Glomerular visceral epithelial cell (primary cell): ENCODE results near the gene ACP4.
"Not testable (repeated sequence)": the region's sequence is repeated elsewhere in the genome, so short reads cannot be mapped to it uniquely, and the experiment has no call there.

Experiments used
- DNase-seq: peaks from one replicate; pipeline ENCODE4 v3.0.0-alpha.2; 2016; ENCODE audit errors: extremely low spot score

Gene ACP4, protein sequence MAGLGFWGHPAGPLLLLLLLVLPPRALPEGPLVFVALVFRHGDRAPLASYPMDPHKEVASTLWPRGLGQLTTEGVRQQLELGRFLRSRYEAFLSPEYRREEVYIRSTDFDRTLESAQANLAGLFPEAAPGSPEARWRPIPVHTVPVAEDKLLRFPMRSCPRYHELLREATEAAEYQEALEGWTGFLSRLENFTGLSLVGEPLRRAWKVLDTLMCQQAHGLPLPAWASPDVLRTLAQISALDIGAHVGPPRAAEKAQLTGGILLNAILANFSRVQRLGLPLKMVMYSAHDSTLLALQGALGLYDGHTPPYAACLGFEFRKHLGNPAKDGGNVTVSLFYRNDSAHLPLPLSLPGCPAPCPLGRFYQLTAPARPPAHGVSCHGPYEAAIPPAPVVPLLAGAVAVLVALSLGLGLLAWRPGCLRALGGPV

DNA sequence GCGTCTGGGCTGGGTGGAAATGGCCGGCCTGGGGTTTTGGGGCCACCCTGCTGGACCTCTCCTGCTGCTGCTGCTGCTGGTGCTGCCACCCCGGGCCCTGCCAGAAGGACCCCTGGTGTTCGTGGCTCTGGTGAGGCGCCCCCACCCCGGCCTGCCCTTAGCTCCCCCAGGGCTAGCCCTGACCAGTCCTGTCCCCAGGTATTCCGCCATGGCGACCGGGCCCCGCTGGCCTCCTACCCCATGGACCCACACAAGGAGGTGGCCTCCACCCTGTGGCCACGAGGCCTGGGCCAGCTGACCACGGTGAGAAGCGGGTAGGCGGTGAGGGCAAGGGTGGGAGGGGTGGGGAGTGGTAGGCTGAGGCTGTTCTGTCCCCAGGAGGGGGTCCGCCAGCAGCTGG lies at the start of gene ACP4:
Gene ACP4, plus strand, starts transcription at position 20 of the 400 bp plus-strand sequence. Its CDS starts 0 bp downstream, at position 20.
- DNase-seq, result no peak

DNA sequence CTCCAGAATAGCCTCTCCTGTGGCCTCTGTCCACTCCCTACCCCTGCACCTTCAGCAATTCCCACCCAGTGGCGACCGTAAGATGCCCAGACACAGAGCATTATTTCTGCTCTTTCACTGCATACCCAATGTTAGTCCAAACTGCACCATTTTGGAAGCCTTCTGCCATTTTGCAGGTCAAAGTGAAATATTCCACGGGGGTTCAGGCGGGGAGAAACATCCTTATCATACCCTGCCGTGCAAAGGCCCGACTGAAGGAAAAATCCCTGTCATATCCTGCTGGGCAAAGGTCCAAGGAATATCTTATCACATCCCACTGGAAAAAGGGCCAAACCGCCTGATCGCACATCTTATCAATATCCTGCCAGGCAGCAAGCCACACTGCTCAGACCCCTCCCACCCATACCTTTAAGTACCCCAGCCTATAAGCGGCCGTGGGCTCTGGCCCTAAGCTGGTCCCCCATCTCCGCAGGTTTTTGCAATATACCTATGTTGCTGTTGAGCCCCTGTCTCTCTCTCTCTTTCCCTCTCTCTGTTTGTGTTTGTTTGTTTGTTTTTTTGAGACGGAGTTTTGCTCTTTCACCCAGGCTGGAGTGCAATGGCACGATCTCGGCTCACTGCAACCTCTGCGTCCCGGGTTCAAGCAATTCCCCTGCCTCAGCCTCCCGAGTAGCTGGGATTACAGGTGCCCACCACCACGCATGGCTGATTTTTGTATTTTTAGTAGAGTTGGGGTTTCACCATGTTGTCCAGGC lies 48.9 kb upstream of the ACP4 start:
- no peak for DNase-seq

DNA sequence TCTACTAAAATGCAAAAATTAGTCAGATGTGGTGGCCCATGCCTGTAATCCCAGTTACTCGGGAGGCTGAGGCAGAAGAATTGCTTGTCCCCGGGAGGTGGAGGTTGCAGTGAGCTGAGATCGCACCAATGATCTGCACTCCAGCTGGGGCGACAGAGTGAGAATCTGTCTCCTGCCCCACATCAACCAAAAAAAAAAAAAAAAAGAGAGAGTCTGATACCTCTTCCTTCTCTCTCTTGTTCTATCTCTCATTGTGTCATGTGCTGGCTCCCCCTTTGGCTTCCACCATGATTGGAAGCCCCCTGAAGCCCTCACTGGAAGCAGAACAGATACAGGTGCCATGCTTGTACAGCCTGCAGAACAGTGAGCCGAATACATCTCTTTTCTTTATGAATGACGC lies 46.7 kb upstream of the ACP4 start:
- DNase-seq, result no peak

DNA sequence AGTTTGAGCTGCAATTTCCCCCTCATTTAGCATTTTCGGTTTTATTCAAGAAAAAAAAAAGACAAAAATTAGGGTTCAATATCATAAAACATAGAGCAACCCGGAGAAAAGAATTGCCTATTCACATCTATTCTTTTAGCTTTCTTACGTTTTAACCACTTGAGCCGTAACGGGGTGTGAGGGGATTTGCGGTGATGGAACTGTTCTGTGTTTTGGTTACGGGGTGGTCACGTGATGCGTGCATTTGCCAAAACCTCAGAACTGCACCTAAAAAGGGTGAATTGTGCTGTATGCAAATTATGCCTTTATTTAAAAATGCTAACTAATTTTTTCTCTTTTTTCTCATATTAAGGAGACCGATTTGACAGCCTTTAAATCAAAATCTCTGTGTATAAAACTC lies 45.0 kb upstream of the ACP4 start:
- DNase-seq, result no peak

DNA sequence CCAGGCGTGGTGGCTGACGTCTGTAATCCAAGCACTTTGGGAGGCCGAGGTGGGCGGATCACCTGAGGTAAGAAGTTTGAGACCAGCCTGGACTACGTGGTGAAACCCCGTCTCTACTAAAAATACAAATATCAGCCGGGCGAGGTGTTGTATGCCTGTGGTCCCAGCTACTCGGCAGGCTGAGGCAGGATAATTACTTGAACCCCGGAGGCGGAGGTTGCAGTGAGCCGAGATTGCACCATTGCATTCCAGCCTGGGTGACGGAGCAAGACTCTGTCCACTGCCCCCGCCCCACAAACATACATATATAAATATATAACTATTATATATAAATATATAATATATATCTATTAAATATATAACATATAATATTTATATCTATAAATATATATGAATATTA lies 43.1 kb upstream of the ACP4 start:
- DNase-seq, result not testable (repeated sequence)

DNA sequence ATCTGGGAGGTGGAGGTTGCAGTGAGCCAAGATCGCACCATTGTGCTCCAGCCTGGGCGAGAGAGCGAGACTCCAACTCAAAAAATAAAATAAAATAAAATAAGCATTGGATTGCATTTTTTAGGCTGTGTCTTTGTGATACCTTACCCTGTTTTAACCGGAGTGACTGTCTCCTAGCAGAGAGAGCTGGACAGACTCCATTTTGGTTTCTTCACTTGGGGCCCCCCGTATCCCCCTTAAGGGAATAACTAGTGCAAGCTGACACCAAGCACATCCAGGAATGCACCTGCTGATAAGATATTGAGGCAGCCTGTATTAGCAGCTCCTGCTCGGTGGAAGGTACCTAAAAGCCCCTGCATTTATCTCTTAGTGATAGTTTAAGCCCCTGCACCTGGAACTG lies 40.7 kb upstream of the ACP4 start:
- DNase-seq, result no peak

DNA sequence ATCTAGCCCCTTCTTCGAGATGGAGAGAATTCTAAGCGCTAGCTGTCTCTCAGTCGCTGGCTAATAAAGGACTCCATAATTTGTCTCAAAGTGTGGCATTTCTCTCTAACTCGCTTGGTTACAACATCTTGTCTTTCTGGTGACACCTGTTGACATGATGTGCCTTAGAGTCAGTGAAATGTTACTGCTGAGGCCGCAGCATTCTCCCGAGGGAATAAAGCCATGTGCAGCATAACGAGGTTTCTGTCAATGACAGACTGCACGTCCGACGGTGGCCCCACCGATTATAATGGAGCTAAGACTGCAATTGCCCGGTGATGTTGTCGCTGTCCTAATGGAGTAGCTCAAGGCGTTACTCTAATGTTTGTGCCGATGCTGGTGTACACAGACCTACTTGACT lies 40.2 kb upstream of the ACP4 start:
- no peak for DNase-seq

DNA sequence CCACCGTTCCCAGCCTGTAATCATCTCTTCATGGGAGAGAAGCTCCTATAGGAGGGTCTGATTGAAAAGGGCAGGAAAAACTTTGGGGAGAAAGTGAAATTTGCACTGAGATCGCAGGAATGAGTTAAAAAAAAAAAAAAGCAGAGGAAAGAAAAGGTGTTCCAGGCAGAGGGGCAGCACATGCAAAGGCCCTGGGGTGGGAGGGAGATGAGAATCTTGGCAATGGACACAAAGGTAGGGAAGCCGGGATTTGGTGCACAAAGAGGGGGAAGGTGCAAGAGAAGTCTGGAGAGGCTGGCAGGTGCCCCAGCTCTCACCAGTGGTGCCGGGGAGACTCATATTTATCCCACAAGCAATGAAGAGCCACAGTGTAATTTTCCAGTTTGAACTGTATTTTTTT lies 36.3 kb upstream of the ACP4 start:
- no peak for DNase-seq

DNA sequence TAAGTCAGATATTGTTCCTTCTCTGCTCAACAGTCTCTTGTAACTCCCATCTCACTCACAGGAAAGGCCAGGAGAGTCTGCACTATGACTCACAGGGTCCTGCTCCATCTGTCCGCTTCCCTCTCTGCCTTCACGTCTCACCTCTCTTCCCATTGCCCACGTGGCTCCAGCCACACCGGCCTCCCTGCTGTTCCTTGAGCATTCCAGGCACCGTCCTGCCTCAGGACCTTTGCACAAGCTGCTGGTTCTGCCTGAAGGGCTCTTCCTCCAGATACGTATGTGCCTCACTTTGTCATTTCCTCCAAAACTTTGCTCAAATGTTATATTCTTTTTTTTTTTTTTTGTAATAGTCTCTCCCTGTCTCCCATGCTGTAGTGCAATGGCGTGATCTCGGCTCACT lies 34.0 kb upstream of the ACP4 start:
- not testable (repeated sequence) for DNase-seq

DNA sequence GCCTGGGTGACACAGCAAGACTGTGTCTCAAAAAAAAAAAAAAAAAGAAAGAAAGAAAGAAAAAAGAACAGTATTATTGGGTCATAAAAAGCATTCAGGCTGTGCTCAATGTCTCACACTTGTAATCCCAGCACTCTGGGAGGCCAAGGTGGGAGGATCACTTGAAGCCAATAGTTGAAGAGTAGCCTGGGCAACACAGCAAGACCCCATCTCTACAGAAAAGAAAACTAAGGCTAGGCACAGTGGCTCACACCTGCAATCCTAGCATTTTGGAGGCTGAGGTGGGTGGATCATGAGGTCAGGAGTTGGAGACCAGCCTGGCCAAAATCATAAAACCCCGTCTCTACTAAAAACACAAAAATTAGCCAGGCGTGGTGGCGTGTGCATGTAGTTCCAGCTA lies 32.6 kb upstream of the ACP4 start:
- not testable (repeated sequence) for DNase-seq

DNA sequence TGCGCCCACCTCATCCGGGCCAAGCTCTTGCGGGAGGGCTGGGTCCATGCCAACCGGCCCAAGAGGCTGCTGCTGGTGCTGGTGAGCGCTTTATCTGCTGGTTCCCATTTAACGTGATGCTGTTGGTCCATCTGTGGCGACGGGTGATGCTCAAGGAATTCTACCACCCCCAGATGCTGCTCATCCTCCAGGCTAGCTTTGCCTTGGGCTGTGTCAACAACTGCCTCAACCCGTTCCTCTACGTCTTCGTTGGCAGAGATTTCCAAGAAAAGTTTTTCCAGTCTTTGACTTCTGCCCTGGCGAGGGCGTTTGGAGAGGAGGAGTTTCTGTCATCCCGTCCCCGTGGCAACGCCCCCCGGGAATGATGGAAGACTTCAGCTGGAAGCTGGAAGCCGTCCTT lies 31.1 kb upstream of the ACP4 start:
- not testable (repeated sequence) for DNase-seq

DNA sequence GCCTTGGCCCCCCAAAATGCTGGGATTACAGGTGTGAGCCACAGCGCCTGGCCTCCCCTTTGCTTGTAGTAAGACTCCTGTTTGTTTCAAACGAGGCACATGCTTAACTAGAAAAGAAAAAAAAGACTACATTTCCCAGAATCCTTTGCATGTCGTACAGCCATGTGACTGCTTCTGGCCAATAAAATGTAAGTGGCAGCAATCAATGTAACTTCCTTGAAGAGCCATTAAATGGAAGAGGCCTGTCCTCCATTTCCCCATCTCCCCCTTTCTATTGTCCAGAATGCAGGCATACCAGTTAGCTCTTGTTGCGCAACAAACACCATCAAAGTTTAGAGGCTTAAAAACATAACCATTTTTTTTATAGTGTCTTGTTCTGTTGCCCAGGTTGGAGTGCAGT lies 30.3 kb upstream of the ACP4 start:
- no peak for DNase-seq

DNA sequence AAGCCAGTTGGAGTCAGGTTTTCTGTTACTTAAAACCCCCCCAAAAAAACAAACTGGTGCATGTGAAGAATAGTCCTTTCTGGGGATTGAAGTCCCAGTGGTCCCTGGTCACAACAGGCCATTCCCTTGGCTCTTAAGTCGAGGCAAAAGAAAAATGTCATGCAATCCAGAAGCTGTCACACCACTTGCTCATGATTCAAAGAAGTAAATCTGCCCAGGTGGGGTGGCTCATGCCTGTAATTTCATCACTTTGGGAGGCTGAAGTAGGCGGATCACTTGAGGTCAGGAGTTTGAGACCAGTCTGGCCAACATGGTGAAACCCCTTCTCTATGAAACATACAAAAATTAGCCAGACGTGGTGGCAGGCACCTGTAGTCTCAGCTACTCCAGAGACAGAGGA lies 28.7 kb upstream of the ACP4 start:
- DNase-seq, result not testable (repeated sequence)

DNA sequence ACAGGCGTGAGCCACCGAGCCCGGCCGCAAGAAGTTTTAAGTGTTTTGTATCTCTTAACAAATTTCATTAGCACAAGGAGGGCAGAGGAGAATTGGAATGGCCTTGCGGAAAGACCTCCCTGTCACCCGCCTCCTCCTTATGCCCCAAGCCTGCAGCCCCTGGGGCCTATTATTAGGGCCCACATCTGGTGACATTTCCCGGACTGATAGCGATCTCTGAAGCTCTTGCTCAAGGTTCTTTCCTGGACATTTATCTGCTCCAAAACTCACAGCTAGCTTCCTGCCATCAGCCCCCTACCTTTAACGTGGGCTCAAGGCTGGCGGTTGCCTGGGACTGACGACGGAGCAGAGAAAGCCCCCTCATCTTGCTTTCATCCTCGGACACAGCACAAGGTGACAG lies 26.7 kb upstream of the ACP4 start:
- DNase-seq, result not testable (repeated sequence)

DNA sequence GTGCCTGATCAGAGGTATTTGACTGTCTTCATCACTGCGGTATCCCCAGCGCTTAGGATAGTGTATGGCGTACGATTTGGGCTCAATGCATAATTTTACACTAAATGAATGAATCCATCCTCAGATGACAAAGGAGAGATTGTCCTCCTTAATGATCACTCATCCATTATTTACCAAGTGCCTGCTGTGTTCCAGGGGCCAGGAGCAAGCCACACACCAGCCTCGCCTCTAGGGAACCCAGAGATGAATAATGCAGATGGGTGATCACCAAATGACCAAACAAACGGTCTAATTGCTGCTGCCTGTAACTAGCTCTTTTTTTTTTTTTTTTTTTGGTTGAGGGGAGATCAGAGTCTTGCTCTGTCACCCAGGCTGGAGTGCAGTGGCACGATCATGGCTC lies 25.8 kb upstream of the ACP4 start:
- DNase-seq, result no peak

DNA sequence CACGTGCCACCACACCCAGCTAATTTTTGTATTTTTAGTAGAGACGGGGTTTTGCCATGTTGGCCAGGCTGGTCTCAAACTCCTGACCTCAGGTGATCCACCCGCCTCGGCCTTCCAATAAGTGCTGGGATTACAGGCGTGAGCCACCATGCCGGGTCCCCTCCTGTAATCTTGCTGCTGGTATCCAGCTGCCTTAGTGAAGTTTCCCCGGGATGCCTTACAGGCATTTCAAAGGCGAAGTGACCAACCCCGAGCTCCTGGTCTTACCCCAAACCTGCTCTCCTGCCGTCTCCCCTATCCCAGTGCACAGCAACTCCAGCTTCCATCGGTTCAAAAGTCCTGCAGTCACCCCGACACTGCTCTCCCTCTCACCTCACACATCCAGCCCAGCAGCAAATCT lies 23.5 kb upstream of the ACP4 start:
- not testable (repeated sequence) for DNase-seq

DNA sequence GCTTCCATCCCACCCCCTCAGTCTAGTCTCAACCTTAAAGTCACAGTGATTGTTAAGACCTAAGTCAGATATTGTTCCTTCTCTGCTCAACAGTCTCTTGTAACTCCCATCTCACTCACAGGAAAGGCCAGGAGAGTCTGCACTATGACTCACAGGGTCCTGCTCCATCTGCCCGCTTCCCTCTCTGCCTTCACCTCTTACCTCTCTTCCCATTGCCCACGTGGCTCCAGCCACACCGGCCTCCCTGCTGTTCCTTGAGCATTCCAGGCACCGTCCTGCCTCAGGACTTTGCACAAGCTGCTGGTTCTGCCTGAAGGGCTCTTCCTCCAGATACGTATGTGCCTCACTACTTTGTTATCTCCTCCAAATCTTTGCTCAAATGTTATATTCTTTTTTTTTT lies 23.0 kb upstream of the ACP4 start:
- not testable (repeated sequence) for DNase-seq

DNA sequence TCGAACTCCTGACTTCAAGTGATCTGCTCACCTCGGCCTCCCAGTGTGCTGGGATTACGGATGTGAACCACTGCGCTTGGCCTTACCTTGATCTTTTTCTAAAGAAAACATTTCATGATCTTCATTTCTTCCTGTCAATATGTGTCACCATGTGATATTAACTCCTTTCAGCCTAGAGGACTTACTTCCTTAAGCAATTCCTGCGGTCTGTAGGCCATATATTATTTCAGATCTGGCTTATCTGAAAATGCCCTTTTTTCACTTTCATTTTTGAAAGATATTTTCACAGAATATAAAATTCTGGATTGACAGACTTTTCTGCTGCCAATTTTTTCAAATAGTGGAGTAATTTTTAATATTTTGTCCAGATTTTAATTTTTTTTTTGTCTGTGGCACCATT lies 21.9 kb upstream of the ACP4 start:
- no peak for DNase-seq

DNA sequence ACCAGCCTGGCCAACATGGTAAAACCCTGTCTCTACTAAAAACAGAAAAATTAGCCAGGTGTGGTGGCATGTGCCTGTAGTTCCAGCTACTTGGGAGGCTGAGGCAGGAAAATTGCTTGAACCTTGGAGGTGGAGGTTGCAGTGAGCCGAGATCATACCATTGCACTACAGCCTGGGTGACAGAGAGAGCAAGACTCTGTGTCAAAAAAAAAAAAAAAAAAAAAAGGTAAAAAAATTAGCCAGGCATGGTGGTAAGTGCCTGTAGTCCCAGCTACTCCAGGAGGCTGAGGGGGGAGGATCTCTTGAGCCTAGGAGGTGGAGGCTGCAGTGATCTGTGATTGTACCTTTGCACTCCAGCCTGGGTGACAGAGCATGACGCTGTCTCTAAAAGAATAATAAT lies 20.1 kb upstream of the ACP4 start, which contains the start of gene GPR32:
Gene GPR32, plus strand, starts transcription at position 301 of the 400 bp plus-strand sequence. CDS start 137 bp downstream, outside the sequence.
- DNase-seq, result not testable (repeated sequence)

DNA sequence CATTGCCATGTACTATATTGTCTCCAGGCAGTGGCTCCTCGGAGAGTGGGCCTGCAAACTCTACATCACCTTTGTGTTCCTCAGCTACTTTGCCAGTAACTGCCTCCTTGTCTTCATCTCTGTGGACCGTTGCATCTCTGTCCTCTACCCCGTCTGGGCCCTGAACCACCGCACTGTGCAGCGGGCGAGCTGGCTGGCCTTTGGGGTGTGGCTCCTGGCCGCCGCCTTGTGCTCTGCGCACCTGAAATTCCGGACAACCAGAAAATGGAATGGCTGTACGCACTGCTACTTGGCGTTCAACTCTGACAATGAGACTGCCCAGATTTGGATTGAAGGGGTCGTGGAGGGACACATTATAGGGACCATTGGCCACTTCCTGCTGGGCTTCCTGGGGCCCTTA lies 19.3 kb upstream of the ACP4 start:
- DNase-seq, result no peak

DNA sequence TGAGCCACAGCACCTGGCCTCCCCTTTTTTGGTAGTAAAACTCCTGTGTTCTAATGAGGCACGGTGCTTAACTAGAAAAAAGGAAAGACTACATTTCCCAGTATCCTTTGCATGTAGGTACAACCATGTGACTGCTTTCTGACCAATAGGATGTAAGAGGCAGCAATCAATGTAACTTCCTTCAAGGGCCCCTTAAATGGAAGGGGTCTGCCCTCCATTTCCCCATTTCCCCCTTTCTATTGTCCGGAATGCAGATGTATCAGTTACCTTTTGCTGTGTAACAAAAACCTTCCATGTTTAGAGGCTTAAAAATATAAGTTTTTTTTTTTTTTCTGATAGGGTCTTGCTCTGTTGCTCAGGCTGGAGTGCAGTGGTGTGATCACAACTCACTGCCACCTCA lies 17.7 kb upstream of the ACP4 start:
- DNase-seq, result no peak

DNA sequence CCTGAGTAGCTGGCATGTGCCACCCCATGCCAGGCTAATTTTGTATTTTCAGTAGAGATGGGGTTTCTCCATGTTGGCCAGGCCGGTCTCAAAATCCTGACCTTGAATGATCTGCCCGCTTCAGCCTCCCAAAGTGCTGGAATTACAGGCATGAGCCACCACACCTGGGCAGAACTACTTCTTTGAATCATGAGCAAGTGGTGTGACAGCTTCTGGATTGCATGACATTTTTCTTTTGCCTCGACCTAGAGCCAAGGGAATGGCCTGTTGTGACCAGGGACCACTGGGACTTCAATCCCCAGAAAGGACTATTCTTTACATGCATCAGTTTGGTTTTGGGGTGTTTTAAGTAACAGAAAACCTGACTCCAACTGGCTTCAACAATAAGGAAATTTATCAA lies 17.3 kb upstream of the ACP4 start:
- not testable (repeated sequence) for DNase-seq

DNA sequence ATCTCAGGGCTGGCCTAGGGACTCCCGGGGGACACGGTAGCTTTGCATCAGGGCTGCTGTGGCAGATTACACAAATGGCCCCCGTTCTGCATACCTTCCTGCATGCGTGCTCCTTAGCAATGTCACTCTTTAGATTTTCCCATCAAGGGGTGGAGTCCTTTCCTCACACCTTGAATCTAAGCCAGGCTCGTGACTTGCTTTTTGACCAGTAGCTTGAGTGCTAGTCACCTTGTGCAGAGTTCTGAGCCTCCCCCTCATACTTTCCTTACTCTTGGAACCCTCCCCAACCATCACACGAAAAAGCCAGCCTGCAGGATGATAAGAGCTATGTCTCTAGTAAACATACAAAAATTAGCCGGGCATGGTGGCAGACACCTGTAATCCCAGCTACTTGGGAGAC lies 16.8 kb upstream of the ACP4 start:
- not testable (repeated sequence) for DNase-seq
